Body of pancreas (tissue), 4 donors: ENCODE results near the gene ANGPTL2.

Source experiments
- CTCF ChIP-seq, 7 experiments: fragments of 450-650 bp in 4 of 7; fragments of 200-600 bp in 3 of 7; sonication (generic) in 3 of 7; IDR thresholded peaks; one replicate each; pipeline ENCODE4 v1.5.1; 2016 to 2019; ENCODE audit warnings: antibody characterized with exemption in 7 of 7
- POLR2A ChIP-seq, 3 donors: fragments of 450-650 bp; IDR thresholded peaks; one replicate each; pipeline ENCODE4 v1.6.1; 2016; ENCODE audit warnings: antibody characterized with exemption in 3 of 3, mild to moderate bottlenecking in 2 of 3

- TF ChIP-seq CTCF (IDR thresholded peaks at IDR 0.05) = no peak
- TF ChIP-seq POLR2A (IDR thresholded peaks at IDR 0.05) = no peak
Measured at GRCh38 chr9:127086771-127087170, 35.7 kb downstream of the ANGPTL2 start.
